Neural crest cell (in vitro differentiated cells): ENCODE results near the gene PHF23. TPM values are rescaled to one million over a fixed set of nuclear protein-coding genes. Genes with fewer than 3 reads are reported as not detected.

Source experiments
- DNase-seq: peaks from one replicate; pipeline ENCODE4 v3.0.0; 2021; ENCODE audit warnings: low read depth, mixed read lengths, low spot score
- H3K27ac Mint-ChIP-seq: one replicate; pipeline ENCODE4 v1.8.0; 2021; ENCODE audit warnings: mild to moderate bottlenecking, mixed read lengths; ENCODE audit not compliant: unreplicated experiment
- H3K27me3 Mint-ChIP-seq: 2 replicates; pipeline ENCODE4 v1.8.0; 2021; ENCODE audit warnings: low read depth, mild to moderate bottlenecking, mixed read lengths
- H3K36me3 Mint-ChIP-seq: 2 replicates; pipeline ENCODE4 v1.8.0; 2021; ENCODE audit warnings: low read depth, mild to moderate bottlenecking, mixed read lengths
- H3K4me1 Mint-ChIP-seq: 2 replicates; pipeline ENCODE4 v1.8.0; 2021; ENCODE audit warnings: mixed read lengths
- H3K4me3 Mint-ChIP-seq: one replicate; pipeline ENCODE4 v1.8.0; 2021; ENCODE audit warnings: mild to moderate bottlenecking, mixed read lengths
- H3K9me3 Mint-ChIP-seq: 2 replicates; pipeline ENCODE4 v1.8.0; 2021; ENCODE audit warnings: mixed read lengths
- total RNA-seq: library from RNA; stranded (reverse); gene quantifications from 2 replicates; pipeline ENCODE4 v1.2.1, GENCODE V29; 2021
- TF ChIP-seq, protein P1 (sequence below): fragments of 200-600 bp; sonication (generic); conservative IDR thresholded peaks from 2 replicates; pipeline ENCODE4 v1.5.0; 2021; ENCODE audit warnings: antibody characterized with exemption, mild to moderate bottlenecking

Gene PHF23
- total RNA-seq, 1 donor from 2014 or later: 75.2 TPM

DNA sequence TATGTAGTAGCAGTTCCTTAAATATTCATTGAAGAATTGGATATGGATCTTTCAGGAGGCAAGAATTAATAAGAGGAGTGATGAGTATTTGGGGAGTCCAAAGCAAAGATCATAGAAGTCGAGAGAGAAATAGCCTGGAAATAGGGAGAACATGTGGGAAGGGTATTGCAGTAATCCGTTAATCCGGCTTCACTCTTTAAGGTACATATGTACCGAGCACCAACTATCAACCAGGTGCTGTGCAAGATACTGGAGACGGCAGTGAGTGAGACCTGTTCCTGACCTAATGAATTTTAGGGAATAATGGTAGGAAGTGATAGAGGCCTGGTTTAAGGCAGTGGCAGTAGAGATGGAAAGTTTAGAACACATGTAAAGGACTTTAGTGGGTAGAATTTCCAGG is 13.8 kb upstream of the PHF23 start:
- Mint-ChIP-seq H3K4me1 (peaks cover 41% of the 10 kb centered on the region), H3K36me3 (peaks cover 18% of the 10 kb centered on the region), H3K27ac (peak overlapping the region; percentile 100), H3K27me3 (peaks cover 7% of the 10 kb centered on the region), H3K4me3 (peak overlapping the region; percentile 95), H3K9me3 (no peaks in the 10 kb centered on the region)
- TF ChIP-seq, protein P1, sequence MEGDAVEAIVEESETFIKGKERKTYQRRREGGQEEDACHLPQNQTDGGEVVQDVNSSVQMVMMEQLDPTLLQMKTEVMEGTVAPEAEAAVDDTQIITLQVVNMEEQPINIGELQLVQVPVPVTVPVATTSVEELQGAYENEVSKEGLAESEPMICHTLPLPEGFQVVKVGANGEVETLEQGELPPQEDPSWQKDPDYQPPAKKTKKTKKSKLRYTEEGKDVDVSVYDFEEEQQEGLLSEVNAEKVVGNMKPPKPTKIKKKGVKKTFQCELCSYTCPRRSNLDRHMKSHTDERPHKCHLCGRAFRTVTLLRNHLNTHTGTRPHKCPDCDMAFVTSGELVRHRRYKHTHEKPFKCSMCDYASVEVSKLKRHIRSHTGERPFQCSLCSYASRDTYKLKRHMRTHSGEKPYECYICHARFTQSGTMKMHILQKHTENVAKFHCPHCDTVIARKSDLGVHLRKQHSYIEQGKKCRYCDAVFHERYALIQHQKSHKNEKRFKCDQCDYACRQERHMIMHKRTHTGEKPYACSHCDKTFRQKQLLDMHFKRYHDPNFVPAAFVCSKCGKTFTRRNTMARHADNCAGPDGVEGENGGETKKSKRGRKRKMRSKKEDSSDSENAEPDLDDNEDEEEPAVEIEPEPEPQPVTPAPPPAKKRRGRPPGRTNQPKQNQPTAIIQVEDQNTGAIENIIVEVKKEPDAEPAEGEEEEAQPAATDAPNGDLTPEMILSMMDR: no peak
- no peak for DNase-seq

DNA sequence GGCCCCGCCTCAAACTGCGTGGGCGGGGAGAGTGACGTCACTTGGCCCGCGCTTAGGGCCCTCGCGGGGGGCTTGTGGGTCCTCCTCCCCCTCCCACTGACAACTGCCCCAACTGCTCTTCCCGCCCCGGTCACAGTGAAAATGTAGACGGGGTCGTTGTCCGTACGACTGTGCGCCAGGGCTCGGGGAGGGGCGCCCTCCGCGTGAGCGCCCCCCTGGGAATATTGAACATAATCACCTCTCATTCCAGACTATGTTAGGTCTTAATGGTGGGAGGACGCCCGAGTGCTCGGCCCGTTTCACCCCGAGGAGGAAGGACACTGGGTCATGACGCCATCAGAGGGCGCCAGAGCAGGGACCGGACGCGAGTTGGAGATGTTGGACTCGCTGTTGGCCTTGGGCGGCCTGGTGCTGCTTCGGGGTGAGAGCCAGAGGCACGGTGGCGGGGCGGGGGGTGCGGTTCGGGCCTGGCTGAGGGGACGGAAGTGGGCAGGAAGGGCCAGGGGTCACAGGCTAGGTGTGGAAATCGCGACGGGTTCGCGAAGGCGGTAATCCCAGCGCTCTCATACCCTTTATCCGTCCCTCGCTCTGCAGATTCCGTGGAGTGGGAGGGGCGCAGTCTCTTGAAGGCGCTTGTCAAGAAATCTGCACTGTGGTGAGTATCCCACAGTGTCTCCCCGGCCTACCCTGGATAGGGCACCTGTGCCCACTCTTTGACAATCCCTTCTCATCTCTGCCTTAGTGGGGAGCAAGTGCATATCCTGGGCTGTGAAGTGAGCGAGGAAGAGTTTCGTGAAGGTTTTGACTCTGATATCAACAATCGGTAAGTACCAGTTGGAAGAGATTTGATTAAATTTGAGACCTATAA is 13.2 kb upstream of the PHF23 start, which contains the start of gene ELP5:
Gene ELP5, plus strand, starts transcription at position 40 of the 868 bp plus-strand sequence. Its CDS starts 336 bp downstream, at position 376.
- H3K27me3 Mint-ChIP-seq: peaks cover 7% of the 10 kb centered on the region
- peak within 1 kb of the TSS; percentile 100 for H3K27ac Mint-ChIP-seq
- peak; percentile 85 for DNase-seq
- peak within 1 kb of the TSS; percentile 99 for H3K4me3 Mint-ChIP-seq
- TF ChIP-seq, protein P1: no peak
- H3K4me1 Mint-ChIP-seq: peaks cover 41% of the 10 kb centered on the region
- no peaks in the 10 kb centered on the region for H3K9me3 Mint-ChIP-seq
- peaks cover 18% of the 10 kb centered on the region for H3K36me3 Mint-ChIP-seq

DNA sequence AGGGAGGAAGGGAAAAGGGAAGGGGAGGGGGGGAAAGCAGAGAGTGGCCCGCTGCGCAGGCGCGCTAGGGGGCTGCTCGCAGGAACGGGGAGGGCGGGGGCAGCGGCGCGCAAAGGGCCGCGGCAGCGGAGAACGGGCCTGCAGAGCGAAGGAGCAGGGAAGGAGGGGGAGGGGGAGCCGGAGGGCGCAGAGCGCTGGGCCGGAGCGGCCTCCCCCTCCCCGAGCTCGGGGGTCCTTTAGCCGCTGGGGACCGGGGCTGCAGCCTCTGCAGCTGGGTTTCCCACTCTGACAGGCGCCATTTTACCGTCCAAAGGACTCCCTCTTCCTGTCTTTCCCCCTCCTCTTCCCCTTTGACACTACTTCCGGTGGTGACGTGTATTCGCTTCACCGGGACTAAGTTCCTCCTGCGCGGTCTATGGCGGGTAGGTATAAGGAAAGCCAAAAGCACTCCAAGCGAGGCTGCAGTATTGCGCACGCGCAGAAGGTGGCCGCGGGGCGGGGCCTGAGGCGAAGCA is 12.5 kb upstream of the PHF23 start, which contains the start of gene CTDNEP1:
Gene CTDNEP1, minus strand, starts transcription at position 74 of the 515 bp plus-strand sequence. CDS start 438 bp downstream, outside the sequence.
- Mint-ChIP-seq H3K4me1 (peaks cover 41% of the 10 kb centered on the region), H3K27ac (peak within 1 kb of the TSS; percentile 100), H3K9me3 (no peaks in the 10 kb centered on the region), H3K36me3 (peaks cover 16% of the 10 kb centered on the region), H3K4me3 (peak within 1 kb of the TSS; percentile 99), H3K27me3 (peaks cover 5% of the 10 kb centered on the region)
- TF ChIP-seq, protein P1: no peak
- DNase-seq: peak; percentile 100

DNA sequence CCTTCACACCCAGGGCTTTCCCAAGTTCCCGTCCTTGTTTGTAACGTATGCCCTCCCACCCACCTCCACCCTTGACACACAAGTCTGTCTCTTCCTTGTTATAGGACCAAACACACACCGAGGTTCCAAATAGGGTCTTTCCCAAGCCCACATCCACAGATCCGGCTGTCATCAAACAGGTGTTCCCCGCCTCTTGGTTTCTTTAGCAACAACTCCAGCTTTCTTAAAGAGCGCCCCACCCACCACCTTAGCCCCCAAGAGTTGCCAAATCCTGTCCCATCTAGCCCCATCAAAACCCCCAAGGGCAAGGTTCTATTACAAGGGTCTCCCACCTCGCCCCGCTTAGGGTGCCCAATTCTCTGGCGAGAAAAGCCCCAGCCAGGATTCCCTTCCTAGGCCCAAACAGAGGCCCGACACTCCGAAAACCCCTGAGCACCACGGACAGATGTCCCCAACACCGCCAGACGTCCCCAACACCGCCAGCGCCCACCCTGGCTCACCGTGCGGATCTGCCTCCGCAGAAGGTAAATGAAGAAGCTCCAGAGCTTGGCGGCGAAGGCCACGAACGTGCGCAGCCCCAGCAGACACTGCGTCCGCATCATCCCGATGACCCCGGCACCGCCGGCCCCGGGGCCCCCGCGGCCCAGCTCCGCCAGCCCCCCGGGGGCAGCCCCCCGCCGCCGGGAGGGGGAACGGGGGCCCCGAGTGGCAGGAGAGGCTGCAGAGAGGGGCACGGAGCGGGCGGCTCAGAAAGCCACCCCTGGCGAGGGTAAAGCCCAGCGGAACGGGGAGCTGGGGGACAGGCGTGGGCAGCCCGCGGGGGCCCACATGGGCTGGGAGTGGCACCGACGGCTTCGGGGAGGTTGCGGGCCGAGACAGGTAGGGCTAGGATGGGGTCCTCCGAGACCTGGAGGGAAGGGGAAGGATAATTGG is 11.7 kb upstream of the PHF23 start:
- Mint-ChIP-seq H3K27me3 (peaks cover 3% of the 10 kb centered on the region), H3K9me3 (no peaks in the 10 kb centered on the region), H3K36me3 (peaks cover 18% of the 10 kb centered on the region), H3K27ac (peak overlapping the region; percentile 96), H3K4me1 (peaks cover 41% of the 10 kb centered on the region), H3K4me3 (peak overlapping the region; percentile 99)
- TF ChIP-seq, protein P1: no peak
- no peak for DNase-seq

DNA sequence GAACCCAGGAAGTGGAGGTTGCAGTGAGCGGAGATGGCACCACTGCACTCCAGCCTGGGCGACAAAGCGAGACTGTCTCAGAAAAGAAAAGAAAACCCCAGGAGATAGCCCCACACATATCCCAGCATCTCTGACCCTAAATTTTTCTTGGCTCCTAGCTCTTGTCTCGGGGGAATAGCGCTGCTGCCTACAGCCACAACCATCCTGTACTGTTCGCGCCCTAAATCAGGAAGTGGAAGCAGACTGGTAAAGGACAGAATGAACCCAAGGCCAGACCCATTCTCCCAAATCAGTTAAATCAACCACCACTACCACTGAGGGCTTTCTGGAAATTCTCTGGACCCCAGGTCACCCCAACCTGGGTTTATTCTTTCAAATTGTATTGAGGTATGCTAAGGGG is 10.6 kb upstream of the PHF23 start:
- Mint-ChIP-seq H3K27me3 (peaks cover 3% of the 10 kb centered on the region), H3K27ac (peak overlapping the region; percentile 75), H3K9me3 (no peaks in the 10 kb centered on the region), H3K4me1 (peaks cover 41% of the 10 kb centered on the region), H3K4me3 (peak overlapping the region; percentile 99), H3K36me3 (peaks cover 19% of the 10 kb centered on the region)
- TF ChIP-seq, protein P1: no peak
- DNase-seq: no peak
